A549 (cell line): Measurements from ENCODE around the gene MOSPD3. TPM values are rescaled to one million over a fixed set of nuclear protein-coding genes. Genes with fewer than 3 reads are reported as not detected.

Source experiments
- ATAC-seq, 2 experiments: fragments of 200-7000 bp in 1 of 2; fragments of >200 bp in 1 of 2; cut with Nextera tagmentation in 1 of 2; cut with Tn5 transposase in 1 of 2; 3 replicates each; pipeline versions ENCODE4 v1.8.0 to v1.9.1; 2018 to 2020; ENCODE audit warnings: mild to moderate bottlenecking in 1 of 2, moderate library complexity in 1 of 2
- CTCF ChIA-PET: fragments of 300-600 bp; sonication (Branson Sonifier 250); formaldehyde crosslinking; extraction: SDS; loops from one replicate; lab custom pipeline; 2021; ENCODE audit warnings: antibody characterized with exemption, inconsistent platforms; lab: Yijun Ruan, JAX
- POLR2A ChIA-PET: fragments of 350-600 bp; formaldehyde crosslinking; extraction: SDS; loops from one replicate; lab custom pipeline; 2021; ENCODE audit warnings: antibody characterized with exemption, inconsistent platforms; lab: Yijun Ruan, JAX
- DNase-seq, 2 experiments: peaks; one replicate each; pipeline versions ENCODE4 v3.0.0 to v3.0.0-alpha.2; 2011 to 2016; ENCODE audit warnings: low read depth in 1 of 2, low spot score in 1 of 2
- FAIRE-seq: peaks from 2 replicates; lab custom pipeline; 2011; peaks lifted over from hg19 to GRCh38; lab: Jason Lieb, UNC
- H3K27ac ChIP-seq, 2 experiments: fragments of >200 bp; sonication (Bioruptor Twin); formaldehyde crosslinking; 3 replicates each; pipeline ENCODE4 v1.5.1; 2016 to 2017
- H3K4me1 ChIP-seq: fragments of >200 bp; sonication (Bioruptor Twin); formaldehyde crosslinking; 3 replicates; pipeline ENCODE4 v1.6.1; 2016
- H3K4me2 ChIP-seq: fragments of >200 bp; sonication (Bioruptor Twin); formaldehyde crosslinking; 3 replicates; pipeline ENCODE4 v1.6.1; 2016
- H3K4me3 ChIP-seq: fragments of >200 bp; sonication (Bioruptor Twin); formaldehyde crosslinking; 3 replicates; pipeline ENCODE4 v1.5.1; 2016
- H3K9me3 ChIP-seq: fragments of >200 bp; sonication (Bioruptor Twin); formaldehyde crosslinking; 3 replicates; pipeline ENCODE4 v1.6.1; 2016
- ATOH8 ChIP-seq: fragments of 250-450 bp; sonication (Bioruptor Pico); IDR thresholded peaks from 2 replicates; pipeline ENCODE4 v1.5.0; 2020; ENCODE audit warnings: low read depth, mild to moderate bottlenecking, moderate library complexity
- BHLHE40 ChIP-seq: IDR thresholded peaks from 2 replicates; pipeline ENCODE4 v1.6.1; 2012; ENCODE audit warnings: low read depth, low read length, inconsistent platforms
- CEBPB ChIP-seq, 2 experiments: fragments of >200 bp in 1 of 2; sonication (Bioruptor Twin) in 1 of 2; formaldehyde crosslinking in 1 of 2; IDR thresholded peaks; 2 replicates each; pipeline ENCODE4 v1.6.1; 2012 to 2016
- CHD2 ChIP-seq: fragments of 150-350 bp; IDR thresholded peaks from 2 replicates; pipeline ENCODE4 v1.6.1; 2014; ENCODE audit warnings: low read length; ENCODE audit not compliant: partially characterized antibody
- EHF ChIP-seq: fragments of 250-450 bp; sonication (Bioruptor Pico); IDR thresholded peaks from 2 replicates; pipeline ENCODE4 v1.5.0; 2020; ENCODE audit warnings: mild to moderate bottlenecking
- EHMT2 ChIP-seq: fragments of 200-600 bp; sonication (generic); IDR thresholded peaks from 2 replicates; pipeline ENCODE4 v1.6.1; 2016; ENCODE audit warnings: antibody characterized with exemption, low read depth, mild to moderate bottlenecking, moderate library complexity
- EP300 ChIP-seq, 2 experiments: fragments of >200 bp; sonication (Bioruptor Twin); formaldehyde crosslinking; IDR thresholded peaks; 2 replicates in 1 of 2; 3 replicates in 1 of 2; pipeline ENCODE4 v1.6.1; 2016 to 2017
- FOSB ChIP-seq: fragments of 250-450 bp; sonication (Bioruptor Pico); IDR thresholded peaks from 2 replicates; pipeline ENCODE4 v1.5.0; 2020; ENCODE audit warnings: mild to moderate bottlenecking, moderate library complexity
- FOXS1 ChIP-seq: fragments of 250-450 bp; sonication (Bioruptor Pico); IDR thresholded peaks from 2 replicates; pipeline ENCODE4 v1.5.0; 2020; ENCODE audit warnings: mild to moderate bottlenecking, moderate library complexity
- HEYL ChIP-seq: fragments of 250-450 bp; sonication (Bioruptor Pico); IDR thresholded peaks from 2 replicates; pipeline ENCODE4 v1.8.0; 2021; ENCODE audit warnings: mild to moderate bottlenecking, moderate library complexity
- HOXA7 ChIP-seq: fragments of 250-450 bp; sonication (Bioruptor Pico); IDR thresholded peaks from 2 replicates; pipeline ENCODE4 v1.5.0; 2020; ENCODE audit warnings: mild to moderate bottlenecking, moderate library complexity
- HOXB13 ChIP-seq: fragments of 250-450 bp; sonication (Bioruptor Pico); IDR thresholded peaks from 2 replicates; pipeline ENCODE4 v1.5.0; 2020; ENCODE audit warnings: low read depth, mild to moderate bottlenecking, moderate library complexity
- HOXB5 ChIP-seq: fragments of 250-450 bp; sonication (Bioruptor Pico); IDR thresholded peaks from 2 replicates; pipeline ENCODE4 v1.5.0; 2020; ENCODE audit warnings: mild to moderate bottlenecking, moderate library complexity
- JUN ChIP-seq, 2 experiments: fragments of >200 bp; sonication (Bioruptor Twin); formaldehyde crosslinking; IDR thresholded peaks; 2 replicates in 1 of 2; 3 replicates in 1 of 2; pipeline ENCODE4 v1.6.1; 2016 to 2017
- JUNB ChIP-seq: fragments of >200 bp; sonication (Bioruptor Twin); formaldehyde crosslinking; IDR thresholded peaks from 2 replicates; pipeline ENCODE4 v1.6.1; 2016
- MYC ChIP-seq: IDR thresholded peaks from 2 replicates; pipeline ENCODE4 v1.6.1; 2012; ENCODE audit warnings: mild to moderate bottlenecking, inconsistent platforms, low read length, improper control_type of control experiment, borderline replicate concordance
- NR3C1 ChIP-seq: fragments of >200 bp; sonication (Bioruptor Twin); formaldehyde crosslinking; IDR thresholded peaks from 3 replicates; pipeline ENCODE4 v1.6.1; 2017
- POLR2A ChIP-seq: IDR thresholded peaks from 2 replicates; pipeline ENCODE4 v1.6.1; 2012; ENCODE audit warnings: mild to moderate bottlenecking, low read length
- POLR2AphosphoS2 ChIP-seq: conservative IDR thresholded peaks from 2 replicates; pipeline ENCODE4 v1.6.1; 2012; ENCODE audit warnings: low read length, improper control_type of control experiment, inconsistent platforms
- RAD21 ChIP-seq, 2 experiments: fragments of >200 bp in 1 of 2; sonication (Bioruptor Twin) in 1 of 2; formaldehyde crosslinking in 1 of 2; IDR thresholded peaks in 1 of 2; conservative IDR thresholded peaks in 1 of 2; 2 replicates in 1 of 2; 3 replicates in 1 of 2; pipeline ENCODE4 v1.6.1; 2012 to 2018; ENCODE audit warnings: inconsistent platforms in 1 of 2
- RFX5 ChIP-seq: fragments of 450-650 bp; IDR thresholded peaks from 2 replicates; pipeline ENCODE4 v1.7.1; 2014; ENCODE audit warnings: antibody characterized with exemption, mild to moderate bottlenecking, moderate library complexity
- RNF2 ChIP-seq: fragments of 200-600 bp; sonication (generic); IDR thresholded peaks from 2 replicates; pipeline ENCODE4 v1.6.1; 2016; ENCODE audit warnings: low read depth, mild to moderate bottlenecking, antibody characterized with exemption, moderate library complexity, borderline replicate concordance
- TP53 ChIP-seq: fragments of 250-450 bp; sonication (Bioruptor Pico); IDR thresholded peaks from 2 replicates; pipeline ENCODE4 v1.5.0; 2021; ENCODE audit warnings: mild to moderate bottlenecking, moderate library complexity
- ZC3H11A ChIP-seq: fragments of 450-650 bp; IDR thresholded peaks from 2 replicates; pipeline ENCODE4 v1.6.1; 2014; ENCODE audit warnings: antibody characterized with exemption, mild to moderate bottlenecking
- WGBS: methylation state at CpG from one replicate; pipeline ENCODE4 v1.1.6; 2017; ENCODE audit errors: missing lambda C conversion rate; 5-methylcytosine and 5-hydroxymethylcytosine counted together
- polyA plus RNA-seq, 4 experiments: library from polyadenylated mRNA; depleted of rRNA in 3 of 4; stranded (reverse); fragments of >200 nt; fragmentation: RNase III in 1 of 4; extraction: RNeasy Plus Mini Kit Qiagen cat#74134 plus additional on column Dnase treatment in 1 of 4; gene quantifications; 2 replicates in 3 of 4; 3 replicates in 1 of 4; pipeline ENCODE4 v1.2.3, GENCODE V29; 2011 to 2017

Gene MOSPD3
- polyA plus RNA-seq, 2 of the 4 experiments (the other 2 are of a cell fraction) = 6.1 to 14.8 TPM

GRCh38 chr7:100590077-100590737 lies 22.1 kb upstream of the MOSPD3 start:
- H3K4me3 ChIP-seq = no peak overlapping the region
- H3K9me3 ChIP-seq = no peaks in the 10 kb centered on the region
- CTCF ChIA-PET = interaction anchor here (0.6 to 10.1 kb wide), 8 partner anchors 9 to 121 kb away, joined by 3 to 135 read pairs (median 6); no protein-coding TSS in a partner anchor
- FAIRE-seq = no peak
- peaks cover 1% of the 10 kb centered on the region; the same call in 1 of the 3 replicates for H3K4me1 ChIP-seq
- POLR2A ChIA-PET = no interaction called here
- WGBS = 64% methylated on average over 20 of the region's 20 CpGs
- no peak for TF ChIP-seq RAD21 (conservative IDR thresholded peaks at IDR 0.05 in 1 of 2, IDR thresholded peaks at IDR 0.05 in 1 of 2)
- TF ChIP-seq ZC3H11A = no peak
- TF ChIP-seq EP300 (IDR thresholded peaks at IDR 0.05) = no peak
- no peak for TF ChIP-seq HEYL (CRISPR knock-in tag)
- no peak for TF ChIP-seq ATOH8 (CRISPR knock-in tag)
- no peak for TF ChIP-seq HOXA7 (CRISPR knock-in tag)
- no peak for TF ChIP-seq FOSB (CRISPR knock-in tag)
- no peak for TF ChIP-seq RNF2
- no peak for TF ChIP-seq FOXS1 (CRISPR knock-in tag)
- no peak for TF ChIP-seq POLR2AphosphoS2
- TF ChIP-seq NR3C1 = no peak
- TF ChIP-seq POLR2A = no peak
- H3K4me2 ChIP-seq = no peak overlapping the region
- no peak overlapping the region for H3K27ac ChIP-seq
- ATAC-seq = no peak
- DNase-seq = no peak

- Histone ChIP-seq H3K27ac (no peak overlapping the region), H3K4me3 (no peak overlapping the region), H3K4me2 (no peak overlapping the region), H3K4me1 (no peaks in the 10 kb centered on the region), H3K9me3 (no peaks in the 10 kb centered on the region)
- TF ChIP-seq MYC (no peak), RFX5 (no peak), TP53 (no peak), CEBPB (IDR thresholded peaks at IDR 0.05) (no peak), JUNB (no peak), HOXA7 (CRISPR knock-in tag) (no peak), HOXB13 (CRISPR knock-in tag) (no peak), EHMT2 (no peak), EHF (CRISPR knock-in tag) (no peak), CHD2 (no peak), BHLHE40 (no peak), HEYL (CRISPR knock-in tag) (no peak), POLR2AphosphoS2 (no peak)
- 83% methylated on average over 17 of the region's 17 CpGs for WGBS
- ATAC-seq (no peak), DNase-seq (no peak), FAIRE-seq (no peak)
- POLR2A ChIA-PET = no interaction called here
- CTCF ChIA-PET = interaction anchor here (0.9 to 5.4 kb wide), 5 partner anchors 15 to 122 kb away, joined by 4 to 23 read pairs (median 6); no protein-coding TSS in a partner anchor
Measured at GRCh38 chr7:100591596-100591995, 20.7 kb upstream of the MOSPD3 start.

GRCh38 chr7:100595188-100595587 lies 17.2 kb upstream of the MOSPD3 start:
- no peak for TF ChIP-seq TP53
- no peak for TF ChIP-seq RNF2
- TF ChIP-seq JUN (IDR thresholded peaks at IDR 0.05) = no peak
- no peak for TF ChIP-seq HOXB5 (CRISPR knock-in tag)
- POLR2A ChIA-PET = no interaction called here
- Histone ChIP-seq H3K4me1 (no peaks in the 10 kb centered on the region), H3K4me3 (no peak overlapping the region), H3K4me2 (no peak overlapping the region), H3K27ac (no peak overlapping the region), H3K9me3 (no peaks in the 10 kb centered on the region)
- no peak for FAIRE-seq
- 86% methylated on average over 7 of the region's 7 CpGs for WGBS
- DNase-seq = no peak
- no peak for ATAC-seq
- CTCF ChIA-PET = interaction anchor here (1.3 to 2.6 kb wide), 4 partner anchors 9 to 96 kb away, joined by 4 to 11 read pairs (median 7); partner anchors contain the start of genes FBXO24 and LRCH4
